Measurements from ENCODE around the gene TBC1D8.

DNA sequence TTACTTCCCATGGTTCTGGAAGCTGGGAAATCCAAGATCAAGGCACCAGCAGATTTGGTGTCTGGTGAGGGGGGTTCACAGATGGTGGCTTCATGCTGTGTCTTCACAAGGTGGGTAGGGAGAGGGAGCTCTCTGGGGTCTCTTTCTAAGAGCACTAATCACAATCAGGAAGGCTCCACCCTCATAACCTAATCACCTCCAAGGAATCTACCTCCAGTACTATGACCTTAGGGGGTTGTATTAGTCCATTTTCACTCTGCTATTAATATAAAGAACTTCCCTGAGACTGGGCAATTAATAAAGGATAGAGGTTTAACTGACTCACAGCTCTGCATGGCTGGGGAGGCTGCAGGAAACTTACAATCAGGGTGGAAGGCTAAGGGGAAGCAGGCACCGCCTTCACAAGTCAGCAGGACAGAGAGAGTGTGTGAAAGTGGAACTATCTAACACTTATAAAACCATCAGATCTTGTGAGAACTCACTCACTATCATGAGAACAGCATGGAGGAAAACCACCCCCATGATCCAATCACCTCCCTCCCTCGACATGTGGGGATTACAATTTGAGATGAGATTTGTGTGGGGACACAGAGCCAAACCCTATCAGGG is 17.6 kb downstream of the TBC1D8 start:
- TF ChIP-seq POLR2A (IDR thresholded peaks at IDR 0.05; ENCODE audit: low read depth, low read length) (no peak), TAF1 (IDR thresholded peaks at IDR 0.05; ENCODE audit: borderline replicate concordance, low read depth, low read length) (no peak)
